HEK293T (cell line): Measurements from ENCODE around the gene FBN1.

Experiments
- CTCF ChIA-PET: fragments of 350-600 bp; formaldehyde crosslinking; extraction: SDS; loops from one replicate; lab custom pipeline; 2021; ENCODE audit warnings: antibody characterized with exemption, inconsistent platforms; lab: Yijun Ruan, JAX
- POLR2A ChIA-PET: fragments of 350-600 bp; formaldehyde crosslinking; extraction: SDS; loops from one replicate; lab custom pipeline; 2020; ENCODE audit warnings: antibody characterized with exemption, inconsistent platforms; lab: Yijun Ruan, JAX
- DNase-seq: peaks from one replicate; pipeline ENCODE4 v3.0.0; 2012; ENCODE audit warnings: mixed read lengths; ENCODE audit errors: extremely low spot score
- ARNT ChIP-seq: fragments of 450-650 bp; IDR thresholded peaks from 2 replicates; pipeline ENCODE4 v1.6.1; 2017; ENCODE audit warnings: mild to moderate bottlenecking
- BHLHE40 ChIP-seq: fragments of 450-650 bp; IDR thresholded peaks from 2 replicates; pipeline ENCODE4 v1.6.1; 2016; ENCODE audit warnings: mild to moderate bottlenecking, moderate library complexity, borderline replicate concordance
- CTBP1 ChIP-seq: fragments of 450-650 bp; IDR thresholded peaks from 2 replicates; pipeline ENCODE4 v1.6.1; 2016; ENCODE audit warnings: borderline replicate concordance
- ELF4 ChIP-seq: fragments of 450-650 bp; IDR thresholded peaks from 2 replicates; pipeline ENCODE4 v1.6.1; 2017; ENCODE audit warnings: antibody characterized with exemption
- FOXA1 ChIP-seq: fragments of 450-650 bp; IDR thresholded peaks from 2 replicates; pipeline ENCODE4 v1.6.1; 2016; ENCODE audit warnings: mild to moderate bottlenecking
- FOXK2 ChIP-seq: fragments of 450-650 bp; IDR thresholded peaks from 2 replicates; pipeline ENCODE4 v1.6.1; 2016; ENCODE audit warnings: mild to moderate bottlenecking
- FOXM1 ChIP-seq: fragments of 450-650 bp; IDR thresholded peaks from 2 replicates; pipeline ENCODE4 v1.6.1; 2017; ENCODE audit warnings: mild to moderate bottlenecking, borderline replicate concordance
- HDGF ChIP-seq: fragments of 450-650 bp; IDR thresholded peaks from 2 replicates; pipeline ENCODE4 v1.6.1; 2017; ENCODE audit warnings: antibody characterized with exemption, borderline replicate concordance
- L3MBTL2 ChIP-seq: fragments of 450-650 bp; conservative IDR thresholded peaks from 2 replicates; pipeline ENCODE4 v1.6.1; 2016; ENCODE audit warnings: mild to moderate bottlenecking
- LEF1 ChIP-seq: fragments of 450-650 bp; IDR thresholded peaks from 2 replicates; pipeline ENCODE4 v1.6.1; 2017; ENCODE audit warnings: mild to moderate bottlenecking, borderline replicate concordance
- NFRKB ChIP-seq: fragments of 450-650 bp; IDR thresholded peaks from 2 replicates; pipeline ENCODE4 v1.6.1; 2016; ENCODE audit warnings: mild to moderate bottlenecking, moderate library complexity
- SP1 ChIP-seq: fragments of 450-650 bp; IDR thresholded peaks from 2 replicates; pipeline ENCODE4 v1.6.1; 2017
- SUZ12 ChIP-seq: fragments of 450-650 bp; IDR thresholded peaks from 2 replicates; pipeline ENCODE4 v1.6.1; 2016; ENCODE audit warnings: mild to moderate bottlenecking
- TARDBP ChIP-seq: fragments of 450-650 bp; IDR thresholded peaks from 2 replicates; pipeline ENCODE4 v1.6.1; 2016
- ZNF384 ChIP-seq: fragments of 450-650 bp; IDR thresholded peaks from 2 replicates; pipeline ENCODE4 v1.6.1; 2016
- TF ChIP-seq, protein P1 (sequence below): fragments of 450-650 bp; IDR thresholded peaks from 2 replicates; pipeline ENCODE4 v1.6.1; 2016

The FBN1 gene

GRCh38 chr15:48627260-48627940 is 18.1 kb downstream of the FBN1 start:
- DNase-seq = no peak
- CTCF ChIA-PET = no interaction called here
- POLR2A ChIA-PET = no interaction called here

DNA sequence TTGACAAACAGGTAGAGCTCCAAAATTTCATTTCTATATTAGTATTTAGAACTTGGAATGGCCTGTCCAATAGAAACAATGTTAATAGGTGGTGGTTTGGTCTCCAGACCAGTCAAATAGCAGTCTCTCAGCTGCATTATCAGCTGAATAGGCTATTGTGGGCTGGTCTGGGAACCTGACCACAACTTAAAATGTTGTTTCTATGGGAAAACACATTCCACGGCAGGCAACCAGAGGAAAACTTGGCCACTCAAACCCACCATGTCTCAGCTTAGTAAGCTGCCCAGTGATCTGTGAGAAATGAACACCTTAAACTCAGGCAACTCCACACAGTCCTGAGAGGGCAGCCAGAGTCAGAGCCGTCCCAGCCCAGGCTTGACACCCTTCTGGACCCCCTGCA is 20.4 kb downstream of the FBN1 start:
- POLR2A ChIA-PET = interaction anchor here (0.6 kb wide), 1 partner anchor 33 kb away, joined by 3 read pairs; no protein-coding TSS in a partner anchor

More at GRCh38 chr15:48627260-48627940, 18.1 kb downstream of the FBN1 start:
- TF ChIP-seq FOXA1 = no peak
- no peak for TF ChIP-seq SUZ12
- TF ChIP-seq TARDBP = no peak
- TF ChIP-seq ELF4 = no peak
- TF ChIP-seq SP1 = no peak
- no peak for TF ChIP-seq LEF1
- TF ChIP-seq HDGF = no peak

DNA sequence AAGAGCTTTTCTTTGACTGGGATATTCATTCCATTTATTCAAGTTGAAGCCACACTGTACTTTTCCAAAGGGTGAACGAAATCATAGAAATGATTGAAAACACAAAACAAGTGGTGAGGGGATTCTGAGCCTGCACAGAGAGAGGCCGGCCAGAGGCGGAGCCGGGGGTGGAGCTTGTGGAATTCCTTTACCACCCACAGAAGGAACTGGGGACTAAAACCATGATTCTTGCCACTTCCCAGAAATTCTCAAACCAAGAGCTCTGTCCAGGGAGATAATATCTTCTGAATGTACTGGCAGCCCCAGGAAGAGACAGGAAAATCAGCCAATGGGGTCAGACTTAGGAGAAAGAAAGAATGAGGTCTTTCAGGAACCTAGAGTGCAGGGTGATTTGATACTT is 20.8 kb downstream of the FBN1 start:
- ChIA-PET CTCF (interaction anchor here (1.0 kb wide), 1 partner anchor 117 kb away, joined by 3 read pairs; no protein-coding TSS in a partner anchor), POLR2A (no interaction called here)
- TF ChIP-seq LEF1 (no peak), FOXA1 (no peak), TARDBP (no peak), ARNT (no peak), ZNF384 (no peak), CTBP1 (no peak)
- DNase-seq = no peak

More for the DNA sequence above, 20.4 kb downstream of the FBN1 start:
- no peak for TF ChIP-seq FOXA1
- TF ChIP-seq TARDBP = no peak
- TF ChIP-seq, protein P1, sequence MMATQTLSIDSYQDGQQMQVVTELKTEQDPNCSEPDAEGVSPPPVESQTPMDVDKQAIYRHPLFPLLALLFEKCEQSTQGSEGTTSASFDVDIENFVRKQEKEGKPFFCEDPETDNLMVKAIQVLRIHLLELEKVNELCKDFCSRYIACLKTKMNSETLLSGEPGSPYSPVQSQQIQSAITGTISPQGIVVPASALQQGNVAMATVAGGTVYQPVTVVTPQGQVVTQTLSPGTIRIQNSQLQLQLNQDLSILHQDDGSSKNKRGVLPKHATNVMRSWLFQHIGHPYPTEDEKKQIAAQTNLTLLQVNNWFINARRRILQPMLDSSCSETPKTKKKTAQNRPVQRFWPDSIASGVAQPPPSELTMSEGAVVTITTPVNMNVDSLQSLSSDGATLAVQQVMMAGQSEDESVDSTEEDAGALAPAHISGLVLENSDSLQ = no peak
- TF ChIP-seq SP1 = no peak
- TF ChIP-seq ARNT = no peak
- no peak for TF ChIP-seq BHLHE40
- no peak for TF ChIP-seq FOXK2
- TF ChIP-seq HDGF = no peak
- TF ChIP-seq NFRKB = no peak
- no peak for TF ChIP-seq L3MBTL2
- no peak for TF ChIP-seq ELF4
- no peak for TF ChIP-seq ZNF384
- no peak for TF ChIP-seq FOXM1
- TF ChIP-seq CTBP1 = no peak
- TF ChIP-seq LEF1 = no peak
- TF ChIP-seq SUZ12 = no peak
- DNase-seq = no peak
- CTCF ChIA-PET = interaction anchor here (1.0 kb wide), 1 partner anchor 117 kb away, joined by 3 read pairs; no protein-coding TSS in a partner anchor

DNA sequence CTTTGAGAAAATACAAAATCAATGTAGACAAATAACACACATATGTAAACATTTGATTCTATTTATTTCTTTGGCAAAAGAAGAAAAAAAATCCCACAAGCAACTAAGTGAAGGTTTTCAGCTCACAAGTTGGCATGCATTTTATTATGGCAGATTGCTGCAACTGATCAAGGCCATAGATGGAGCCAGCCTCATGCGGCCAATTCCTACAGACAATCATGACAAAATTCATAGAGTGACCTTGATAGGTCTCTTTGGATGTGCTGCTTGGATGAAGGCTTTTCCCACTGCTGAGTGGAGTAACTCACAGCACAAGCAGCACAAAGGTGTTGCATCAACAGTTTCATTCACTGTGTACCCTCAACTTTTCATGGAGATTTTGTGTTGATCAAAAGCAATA is 22.1 kb downstream of the FBN1 start:
- POLR2A ChIA-PET = interaction anchor here (0.6 kb wide), 1 partner anchor 324 kb away, joined by 4 read pairs; no protein-coding TSS in a partner anchor
- DNase-seq = no peak
- no peak for TF ChIP-seq NFRKB
- no peak for TF ChIP-seq HDGF
- no peak for TF ChIP-seq BHLHE40
- TF ChIP-seq, protein P1 = no peak
- no peak for TF ChIP-seq FOXK2
- TF ChIP-seq FOXA1 = no peak
- no peak for TF ChIP-seq LEF1
- no peak for TF ChIP-seq ARNT
- TF ChIP-seq ZNF384 = no peak
- no peak for TF ChIP-seq CTBP1
- TF ChIP-seq FOXM1 = no peak
- no peak for TF ChIP-seq L3MBTL2
- no peak for TF ChIP-seq SUZ12
- no peak for TF ChIP-seq ELF4
- no peak for TF ChIP-seq SP1
- TF ChIP-seq TARDBP = no peak
- CTCF ChIA-PET = no interaction called here

- POLR2A ChIA-PET = no interaction called here
- CTCF ChIA-PET = no interaction called here
- no peak for DNase-seq
- TF ChIP-seq ZNF384 (no peak), HDGF (no peak), FOXM1 (no peak), CTBP1 (no peak), LEF1 (no peak), BHLHE40 (no peak), ARNT (no peak), ELF4 (no peak), FOXA1 (no peak), SP1 (no peak)
- TF ChIP-seq, protein P1 = no peak
These were observed 23.3 kb downstream of the FBN1 start for GRCh38 chr15:48622237-48622636.

DNA sequence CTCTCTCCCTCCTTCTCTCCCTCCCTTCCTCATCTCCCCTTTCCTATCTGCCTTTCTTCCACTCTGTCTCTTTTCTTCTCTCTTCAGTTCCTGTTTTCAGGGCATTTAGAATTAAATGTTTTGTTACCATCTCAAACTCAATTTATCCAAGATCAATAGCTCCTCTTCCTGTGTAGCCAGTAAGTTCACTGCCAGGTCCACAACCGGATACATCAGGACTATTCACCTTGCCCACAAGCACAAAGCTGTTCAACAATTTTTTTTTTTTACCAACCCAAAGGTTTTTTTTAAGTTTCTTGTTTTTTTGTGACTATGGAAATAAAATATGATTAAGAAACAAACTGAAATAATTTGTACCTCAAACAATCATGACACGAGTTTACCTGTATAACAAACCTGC is 26.1 kb downstream of the FBN1 start:
- ChIA-PET CTCF (interaction anchor here (0.7 kb wide), 1 partner anchor 63 kb away, joined by 5 read pairs; no protein-coding TSS in a partner anchor), POLR2A (no interaction called here)
- DNase-seq = no peak
- TF ChIP-seq NFRKB = no peak
- no peak for TF ChIP-seq LEF1
- TF ChIP-seq FOXK2 = no peak
- TF ChIP-seq ARNT = no peak
- TF ChIP-seq, protein P1 = no peak
- no peak for TF ChIP-seq HDGF
- no peak for TF ChIP-seq BHLHE40
- no peak for TF ChIP-seq ELF4
- TF ChIP-seq SP1 = no peak
